ENCODE results near the gene HMGCLL1. TPM values are rescaled to one million over a fixed set of nuclear protein-coding genes. Genes with fewer than 3 reads are reported as not detected.

The HMGCLL1 gene
- total RNA-seq, 1 experiment from 2014 or later: 0.11 TPM

- no peak for TF ChIP-seq PRDM15 (CRISPR knock-in tag; IDR thresholded peaks at IDR 0.05)
- TF ChIP-seq NFATC4 (CRISPR knock-in tag; IDR thresholded peaks at IDR 0.05): no peak
- TF ChIP-seq JAZF1 (CRISPR knock-in tag; IDR thresholded peaks at IDR 0.05): no peak
- no peak for TF ChIP-seq MYBL2 (CRISPR knock-in tag; IDR thresholded peaks at IDR 0.05)
- TF ChIP-seq SOX15 (CRISPR knock-in tag; IDR thresholded peaks at IDR 0.05): no peak
- TF ChIP-seq RORB (CRISPR knock-in tag; IDR thresholded peaks at IDR 0.05): no peak
- TF ChIP-seq GABPB1 (CRISPR knock-in tag; IDR thresholded peaks at IDR 0.05): no peak
- TF ChIP-seq, protein P1, sequence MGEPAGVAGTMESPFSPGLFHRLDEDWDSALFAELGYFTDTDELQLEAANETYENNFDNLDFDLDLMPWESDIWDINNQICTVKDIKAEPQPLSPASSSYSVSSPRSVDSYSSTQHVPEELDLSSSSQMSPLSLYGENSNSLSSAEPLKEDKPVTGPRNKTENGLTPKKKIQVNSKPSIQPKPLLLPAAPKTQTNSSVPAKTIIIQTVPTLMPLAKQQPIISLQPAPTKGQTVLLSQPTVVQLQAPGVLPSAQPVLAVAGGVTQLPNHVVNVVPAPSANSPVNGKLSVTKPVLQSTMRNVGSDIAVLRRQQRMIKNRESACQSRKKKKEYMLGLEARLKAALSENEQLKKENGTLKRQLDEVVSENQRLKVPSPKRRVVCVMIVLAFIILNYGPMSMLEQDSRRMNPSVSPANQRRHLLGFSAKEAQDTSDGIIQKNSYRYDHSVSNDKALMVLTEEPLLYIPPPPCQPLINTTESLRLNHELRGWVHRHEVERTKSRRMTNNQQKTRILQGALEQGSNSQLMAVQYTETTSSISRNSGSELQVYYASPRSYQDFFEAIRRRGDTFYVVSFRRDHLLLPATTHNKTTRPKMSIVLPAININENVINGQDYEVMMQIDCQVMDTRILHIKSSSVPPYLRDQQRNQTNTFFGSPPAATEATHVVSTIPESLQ (CRISPR knock-in tag; IDR thresholded peaks at IDR 0.05): no peak
- no peak for TF ChIP-seq NFE2L1 (CRISPR knock-in tag; IDR thresholded peaks at IDR 0.05)
- no peak for TF ChIP-seq ZNF121 (CRISPR knock-in tag; IDR thresholded peaks at IDR 0.05)
- no peak for TF ChIP-seq CREM (CRISPR knock-in tag; IDR thresholded peaks at IDR 0.05)
- TF ChIP-seq CREB1 (CRISPR knock-in tag; IDR thresholded peaks at IDR 0.05): no peak
- TF ChIP-seq, protein P2, sequence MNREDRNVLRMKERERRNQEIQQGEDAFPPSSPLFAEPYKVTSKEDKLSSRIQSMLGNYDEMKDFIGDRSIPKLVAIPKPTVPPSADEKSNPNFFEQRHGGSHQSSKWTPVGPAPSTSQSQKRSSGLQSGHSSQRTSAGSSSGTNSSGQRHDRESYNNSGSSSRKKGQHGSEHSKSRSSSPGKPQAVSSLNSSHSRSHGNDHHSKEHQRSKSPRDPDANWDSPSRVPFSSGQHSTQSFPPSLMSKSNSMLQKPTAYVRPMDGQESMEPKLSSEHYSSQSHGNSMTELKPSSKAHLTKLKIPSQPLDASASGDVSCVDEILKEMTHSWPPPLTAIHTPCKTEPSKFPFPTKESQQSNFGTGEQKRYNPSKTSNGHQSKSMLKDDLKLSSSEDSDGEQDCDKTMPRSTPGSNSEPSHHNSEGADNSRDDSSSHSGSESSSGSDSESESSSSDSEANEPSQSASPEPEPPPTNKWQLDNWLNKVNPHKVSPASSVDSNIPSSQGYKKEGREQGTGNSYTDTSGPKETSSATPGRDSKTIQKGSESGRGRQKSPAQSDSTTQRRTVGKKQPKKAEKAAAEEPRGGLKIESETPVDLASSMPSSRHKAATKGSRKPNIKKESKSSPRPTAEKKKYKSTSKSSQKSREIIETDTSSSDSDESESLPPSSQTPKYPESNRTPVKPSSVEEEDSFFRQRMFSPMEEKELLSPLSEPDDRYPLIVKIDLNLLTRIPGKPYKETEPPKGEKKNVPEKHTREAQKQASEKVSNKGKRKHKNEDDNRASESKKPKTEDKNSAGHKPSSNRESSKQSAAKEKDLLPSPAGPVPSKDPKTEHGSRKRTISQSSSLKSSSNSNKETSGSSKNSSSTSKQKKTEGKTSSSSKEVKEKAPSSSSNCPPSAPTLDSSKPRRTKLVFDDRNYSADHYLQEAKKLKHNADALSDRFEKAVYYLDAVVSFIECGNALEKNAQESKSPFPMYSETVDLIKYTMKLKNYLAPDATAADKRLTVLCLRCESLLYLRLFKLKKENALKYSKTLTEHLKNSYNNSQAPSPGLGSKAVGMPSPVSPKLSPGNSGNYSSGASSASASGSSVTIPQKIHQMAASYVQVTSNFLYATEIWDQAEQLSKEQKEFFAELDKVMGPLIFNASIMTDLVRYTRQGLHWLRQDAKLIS (CRISPR knock-in tag; IDR thresholded peaks at IDR 0.05; ENCODE audit: borderline replicate concordance): no peak
These were observed 81.3 kb downstream of the HMGCLL1 start (continued) for GRCh38 chr6:55497694-55498093.

- POLR2A ChIA-PET: no interaction called here
- CTCF ChIA-PET: interaction anchor here (1.1 kb wide), 1 partner anchor 219 kb away, joined by 3 read pairs; no protein-coding TSS in a partner anchor
- TF ChIP-seq NFYB (CRISPR knock-in tag; conservative IDR thresholded peaks at IDR 0.05; ENCODE audit: low read depth) (no peak), TEAD1 (CRISPR knock-in tag; IDR thresholded peaks at IDR 0.05) (no peak), TEAD4 (CRISPR knock-in tag; IDR thresholded peaks at IDR 0.05) (no peak), CREM (CRISPR knock-in tag; IDR thresholded peaks at IDR 0.05) (no peak), EMX1 (CRISPR knock-in tag; IDR thresholded peaks at IDR 0.05) (no peak), ZBTB21 (CRISPR knock-in tag; IDR thresholded peaks at IDR 0.05; ENCODE audit: borderline replicate concordance) (no peak), ZNF671 (CRISPR knock-in tag; IDR thresholded peaks at IDR 0.05) (no peak), ATF1 (CRISPR knock-in tag; IDR thresholded peaks at IDR 0.05) (no peak), ZNF263 (CRISPR knock-in tag; IDR thresholded peaks at IDR 0.05; ENCODE audit: low read depth) (no peak), IRF2 (CRISPR knock-in tag; IDR thresholded peaks at IDR 0.05; ENCODE audit: borderline replicate concordance, low read depth) (no peak), OVOL2 (CRISPR knock-in tag; IDR thresholded peaks at IDR 0.05; ENCODE audit: borderline replicate concordance) (no peak)
- TF ChIP-seq, protein P3, sequence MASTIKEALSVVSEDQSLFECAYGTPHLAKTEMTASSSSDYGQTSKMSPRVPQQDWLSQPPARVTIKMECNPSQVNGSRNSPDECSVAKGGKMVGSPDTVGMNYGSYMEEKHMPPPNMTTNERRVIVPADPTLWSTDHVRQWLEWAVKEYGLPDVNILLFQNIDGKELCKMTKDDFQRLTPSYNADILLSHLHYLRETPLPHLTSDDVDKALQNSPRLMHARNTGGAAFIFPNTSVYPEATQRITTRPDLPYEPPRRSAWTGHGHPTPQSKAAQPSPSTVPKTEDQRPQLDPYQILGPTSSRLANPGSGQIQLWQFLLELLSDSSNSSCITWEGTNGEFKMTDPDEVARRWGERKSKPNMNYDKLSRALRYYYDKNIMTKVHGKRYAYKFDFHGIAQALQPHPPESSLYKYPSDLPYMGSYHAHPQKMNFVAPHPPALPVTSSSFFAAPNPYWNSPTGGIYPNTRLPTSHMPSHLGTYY (CRISPR knock-in tag; IDR thresholded peaks at IDR 0.05): no peak
- TF ChIP-seq, protein P4, sequence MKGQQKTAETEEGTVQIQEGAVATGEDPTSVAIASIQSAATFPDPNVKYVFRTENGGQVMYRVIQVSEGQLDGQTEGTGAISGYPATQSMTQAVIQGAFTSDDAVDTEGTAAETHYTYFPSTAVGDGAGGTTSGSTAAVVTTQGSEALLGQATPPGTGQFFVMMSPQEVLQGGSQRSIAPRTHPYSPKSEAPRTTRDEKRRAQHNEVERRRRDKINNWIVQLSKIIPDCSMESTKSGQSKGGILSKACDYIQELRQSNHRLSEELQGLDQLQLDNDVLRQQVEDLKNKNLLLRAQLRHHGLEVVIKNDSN (CRISPR knock-in tag; IDR thresholded peaks at IDR 0.05): no peak
These were observed 82.8 kb downstream of the HMGCLL1 start for GRCh38 chr6:55496201-55496600.

More at GRCh38 chr6:55496201-55496600, 82.8 kb downstream of the HMGCLL1 start:
- Mint-ChIP-seq H3K36me3 (no peaks in the 10 kb centered on the region), H3K27ac (no peak overlapping the region), H3K4me3 (no peak overlapping the region), H3K4me1 (peaks cover 8% of the 10 kb centered on the region), H3K9me3 (no peaks in the 10 kb centered on the region), H3K27me3 (ENCODE audit: low read depth) (no peaks in the 10 kb centered on the region)
- no peak for ATAC-seq
- DNase-seq (ENCODE audit: low spot score): no peak

Measured in WTC11 (cell line).